Suprapubic skin (tissue), 4 donors: ENCODE results near the gene MRO.

Source experiments
- EP300 ChIP-seq: sonication (generic); formaldehyde crosslinking; IDR thresholded peaks from one replicate; pipeline ENCODE4 v1.6.1; 2017; ENCODE audit warnings: antibody characterized with exemption
- POLR2A ChIP-seq, 2 donors: fragments of 450-650 bp; IDR thresholded peaks; one replicate each; pipeline ENCODE4 v1.6.1; 2017; ENCODE audit warnings: antibody characterized with exemption in 2 of 2, mild to moderate bottlenecking in 2 of 2, moderate library complexity in 2 of 2
- POLR2AphosphoS5 ChIP-seq, 3 donors: sonication (generic); formaldehyde crosslinking; IDR thresholded peaks; one replicate each; pipeline ENCODE4 v1.6.1; 2017; ENCODE audit warnings: antibody characterized with exemption in 3 of 3
- TF ChIP-seq, protein P1 (sequence below), 2 donors: fragments of 200-600 bp in 1 of 2; fragments of 450-650 bp in 1 of 2; sonication (generic) in 1 of 2; IDR thresholded peaks; one replicate each; pipeline ENCODE4 v1.5.1; 2016 to 2019; ENCODE audit warnings: antibody characterized with exemption in 2 of 2, mild to moderate bottlenecking in 1 of 2, moderate library complexity in 1 of 2

DNA sequence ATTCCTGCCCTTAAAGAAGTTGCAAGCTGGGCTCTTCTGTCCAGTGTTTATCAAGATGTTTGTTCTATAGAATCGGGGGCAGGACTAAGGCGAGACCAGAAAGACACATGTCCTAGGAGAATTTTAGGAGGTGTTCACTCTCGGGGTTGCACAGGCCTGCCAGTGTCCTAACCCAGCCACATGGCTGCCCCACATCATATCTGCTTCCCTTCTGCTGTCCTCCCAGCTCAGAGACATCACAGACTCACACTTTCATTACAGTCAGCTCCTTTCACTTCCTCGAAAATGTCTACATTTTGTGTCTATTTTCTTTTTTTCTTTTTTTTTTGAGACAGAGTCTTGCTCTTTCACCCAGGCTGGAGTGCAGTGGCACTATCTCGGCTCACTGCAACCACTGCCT lies 10.7 kb upstream of the MRO start:
- TF ChIP-seq, protein P1, sequence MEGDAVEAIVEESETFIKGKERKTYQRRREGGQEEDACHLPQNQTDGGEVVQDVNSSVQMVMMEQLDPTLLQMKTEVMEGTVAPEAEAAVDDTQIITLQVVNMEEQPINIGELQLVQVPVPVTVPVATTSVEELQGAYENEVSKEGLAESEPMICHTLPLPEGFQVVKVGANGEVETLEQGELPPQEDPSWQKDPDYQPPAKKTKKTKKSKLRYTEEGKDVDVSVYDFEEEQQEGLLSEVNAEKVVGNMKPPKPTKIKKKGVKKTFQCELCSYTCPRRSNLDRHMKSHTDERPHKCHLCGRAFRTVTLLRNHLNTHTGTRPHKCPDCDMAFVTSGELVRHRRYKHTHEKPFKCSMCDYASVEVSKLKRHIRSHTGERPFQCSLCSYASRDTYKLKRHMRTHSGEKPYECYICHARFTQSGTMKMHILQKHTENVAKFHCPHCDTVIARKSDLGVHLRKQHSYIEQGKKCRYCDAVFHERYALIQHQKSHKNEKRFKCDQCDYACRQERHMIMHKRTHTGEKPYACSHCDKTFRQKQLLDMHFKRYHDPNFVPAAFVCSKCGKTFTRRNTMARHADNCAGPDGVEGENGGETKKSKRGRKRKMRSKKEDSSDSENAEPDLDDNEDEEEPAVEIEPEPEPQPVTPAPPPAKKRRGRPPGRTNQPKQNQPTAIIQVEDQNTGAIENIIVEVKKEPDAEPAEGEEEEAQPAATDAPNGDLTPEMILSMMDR (IDR thresholded peaks at IDR 0.05) = no peak
- TF ChIP-seq EP300 = no peak
- TF ChIP-seq POLR2AphosphoS5 (IDR thresholded peaks at IDR 0.05) = no peak
- no peak for TF ChIP-seq POLR2A (IDR thresholded peaks at IDR 0.05)
